ENCODE results near the gene CFL1.
A peak's percentile ranks its signal among the peaks of the same experiment; 100 is the strongest.

The CFL1 gene

DNA sequence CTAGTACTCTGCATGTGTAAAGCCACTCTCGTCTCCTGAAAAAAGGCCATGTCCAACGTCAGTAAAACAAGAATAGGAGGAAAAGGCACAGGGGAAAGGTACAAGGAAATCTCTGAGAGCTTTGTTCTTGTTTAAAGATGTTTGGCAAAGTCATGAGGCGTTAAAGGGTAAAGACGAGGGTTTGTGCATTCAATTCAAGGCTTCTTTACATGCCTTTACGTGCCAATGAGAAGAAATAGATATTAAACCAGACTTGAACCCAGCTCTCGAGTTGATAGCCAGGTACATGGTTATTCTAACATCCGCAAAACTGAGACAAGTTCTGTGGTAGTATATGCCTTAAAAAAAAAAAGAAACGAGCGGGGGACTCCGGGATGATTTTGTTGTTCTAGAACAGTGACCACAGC is 704 bp upstream of the CFL1 start:
- Histone ChIP-seq H3K27me3 (ENCODE audit: control insufficient read depth, low read length) (no peaks in the 10 kb centered on the region), H3K4me2 (ENCODE audit: low read length) (peak overlapping the region; percentile 93), H3K9me3 (ENCODE audit: control insufficient read depth, insufficient read depth, low read length) (no peaks in the 10 kb centered on the region), H3K9me2 (replicated peaks; ENCODE audit: control insufficient read depth, low read length) (no peaks in the 10 kb centered on the region), H3K27ac (ENCODE audit: low read depth, low read length) (peak overlapping the region; percentile 83), H3K36me3 (ENCODE audit: control insufficient read depth, low read length) (peaks cover 69% of the 10 kb centered on the region), H3K79me2 (ENCODE audit: control insufficient read depth, low read length) (peaks cover 60% of the 10 kb centered on the region), H3K4me3 (ENCODE audit: low read length) (peak overlapping the region; percentile 88), H3K4me1 (ENCODE audit: control insufficient read depth, low read length) (peaks cover 28% of the 10 kb centered on the region), H4K20me1 (ENCODE audit: control insufficient read depth, insufficient read depth, low read depth, low read length) (peaks cover 20% of the 10 kb centered on the region), H3F3A (ENCODE audit: control insufficient read depth, insufficient read depth) (peaks cover 19% of the 10 kb centered on the region)
- TF ChIP-seq, protein P1, sequence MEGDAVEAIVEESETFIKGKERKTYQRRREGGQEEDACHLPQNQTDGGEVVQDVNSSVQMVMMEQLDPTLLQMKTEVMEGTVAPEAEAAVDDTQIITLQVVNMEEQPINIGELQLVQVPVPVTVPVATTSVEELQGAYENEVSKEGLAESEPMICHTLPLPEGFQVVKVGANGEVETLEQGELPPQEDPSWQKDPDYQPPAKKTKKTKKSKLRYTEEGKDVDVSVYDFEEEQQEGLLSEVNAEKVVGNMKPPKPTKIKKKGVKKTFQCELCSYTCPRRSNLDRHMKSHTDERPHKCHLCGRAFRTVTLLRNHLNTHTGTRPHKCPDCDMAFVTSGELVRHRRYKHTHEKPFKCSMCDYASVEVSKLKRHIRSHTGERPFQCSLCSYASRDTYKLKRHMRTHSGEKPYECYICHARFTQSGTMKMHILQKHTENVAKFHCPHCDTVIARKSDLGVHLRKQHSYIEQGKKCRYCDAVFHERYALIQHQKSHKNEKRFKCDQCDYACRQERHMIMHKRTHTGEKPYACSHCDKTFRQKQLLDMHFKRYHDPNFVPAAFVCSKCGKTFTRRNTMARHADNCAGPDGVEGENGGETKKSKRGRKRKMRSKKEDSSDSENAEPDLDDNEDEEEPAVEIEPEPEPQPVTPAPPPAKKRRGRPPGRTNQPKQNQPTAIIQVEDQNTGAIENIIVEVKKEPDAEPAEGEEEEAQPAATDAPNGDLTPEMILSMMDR (IDR thresholded peaks at IDR 0.05; ENCODE audit: low read depth, low read length, poor library complexity, severe bottlenecking) = no peak
- no peak for TF ChIP-seq EZH2phosphoT487 (IDR thresholded peaks at IDR 0.05; ENCODE audit: borderline replicate concordance, low read length)

DNA sequence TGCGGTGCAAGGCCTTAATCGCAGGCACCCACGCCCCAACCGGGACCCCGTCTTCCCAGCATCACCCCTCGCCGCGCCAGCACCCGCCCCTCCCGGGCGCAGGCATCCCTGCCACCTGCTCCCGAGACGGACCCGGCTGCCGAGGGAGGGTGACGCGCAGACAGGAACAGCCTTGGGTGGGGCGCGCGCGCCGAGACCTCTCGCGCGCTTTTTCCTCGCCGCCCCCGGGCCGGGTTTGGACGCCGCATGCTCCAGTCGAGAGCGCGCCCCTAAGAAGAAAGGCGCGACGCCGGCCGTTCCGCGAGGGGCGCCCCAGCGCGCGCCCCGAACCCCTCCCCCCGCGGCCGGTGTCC is 504 bp downstream of the CFL1 start:
- Histone ChIP-seq H3K27me3 (ENCODE audit: control insufficient read depth, low read length) (no peaks in the 10 kb centered on the region), H4K20me1 (ENCODE audit: control insufficient read depth, insufficient read depth, low read depth, low read length) (peaks cover 20% of the 10 kb centered on the region), H3K9me2 (replicated peaks; ENCODE audit: control insufficient read depth, low read length) (no peaks in the 10 kb centered on the region), H3K36me3 (ENCODE audit: control insufficient read depth, low read length) (peaks cover 69% of the 10 kb centered on the region), H3K4me2 (ENCODE audit: low read length) (peak overlapping the region; percentile 80), H3F3A (ENCODE audit: control insufficient read depth, insufficient read depth) (peaks cover 26% of the 10 kb centered on the region), H3K27ac (ENCODE audit: low read depth, low read length) (peak overlapping the region; percentile 83), H3K4me1 (ENCODE audit: control insufficient read depth, low read length) (peaks cover 28% of the 10 kb centered on the region), H3K79me2 (ENCODE audit: control insufficient read depth, low read length) (peaks cover 56% of the 10 kb centered on the region), H3K9me3 (ENCODE audit: control insufficient read depth, insufficient read depth, low read length) (no peaks in the 10 kb centered on the region), H3K4me3 (ENCODE audit: low read length) (peak overlapping the region; percentile 88)
- TF ChIP-seq, protein P1 (IDR thresholded peaks at IDR 0.05; ENCODE audit: low read depth, low read length, poor library complexity, severe bottlenecking) = no peak
- no peak for TF ChIP-seq EZH2phosphoT487 (IDR thresholded peaks at IDR 0.05; ENCODE audit: borderline replicate concordance, low read length)

DNA sequence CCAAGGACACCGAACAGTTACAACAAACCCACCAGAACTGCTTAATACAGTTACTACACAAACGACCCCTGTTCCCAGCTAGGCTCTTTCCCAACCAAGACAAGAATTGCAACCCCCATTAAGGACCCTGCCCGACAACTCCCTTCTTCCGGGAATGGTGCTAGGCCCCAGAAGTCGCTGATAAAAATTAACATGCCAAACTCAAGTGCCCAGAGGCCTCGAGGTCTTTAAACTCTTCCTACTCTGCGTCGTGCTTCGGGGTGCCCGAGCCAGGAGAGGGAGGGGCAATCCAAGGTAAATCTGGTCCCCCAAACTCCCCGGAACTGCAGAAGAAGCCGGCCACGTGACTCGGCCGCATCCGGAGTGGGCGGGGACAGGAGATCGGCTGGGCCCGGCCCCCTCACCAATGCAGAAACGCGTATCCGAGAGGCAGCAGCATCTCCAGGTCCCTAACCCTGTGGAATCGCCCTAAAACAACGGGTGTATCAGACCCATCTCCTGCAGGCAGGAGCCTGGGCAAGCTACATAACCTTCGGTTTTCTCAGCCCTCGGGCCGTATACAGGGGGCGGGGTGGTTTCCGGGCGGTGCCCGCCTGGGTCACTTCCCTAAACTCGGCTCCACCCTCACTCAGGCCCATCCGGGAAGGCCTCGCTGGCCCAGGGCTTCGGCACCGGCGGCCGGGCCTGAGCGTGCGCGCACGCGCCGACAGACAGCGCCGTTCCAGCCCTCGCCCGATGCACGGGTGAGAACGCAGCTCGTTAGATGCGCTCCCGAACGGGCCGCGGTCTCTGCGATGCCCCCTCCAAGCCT is 1.1 kb downstream of the CFL1 start:
- peaks cover 50% of the 10 kb centered on the region for H3K79me2 ChIP-seq (ENCODE audit: control insufficient read depth, low read length)
- peak overlapping the region; percentile 80 for H3K4me2 ChIP-seq (ENCODE audit: low read length)
- peaks cover 69% of the 10 kb centered on the region for H3K36me3 ChIP-seq (ENCODE audit: control insufficient read depth, low read length)
- peaks cover 26% of the 10 kb centered on the region for H3F3A ChIP-seq (ENCODE audit: control insufficient read depth, insufficient read depth)
- H3K9me2 ChIP-seq (replicated peaks; ENCODE audit: control insufficient read depth, low read length) = no peaks in the 10 kb centered on the region
- H3K27me3 ChIP-seq (ENCODE audit: control insufficient read depth, low read length) = no peaks in the 10 kb centered on the region
- peak overlapping the region; percentile 88 for H3K4me3 ChIP-seq (ENCODE audit: low read length)
- H4K20me1 ChIP-seq (ENCODE audit: control insufficient read depth, insufficient read depth, low read depth, low read length) = peaks cover 20% of the 10 kb centered on the region
- peak overlapping the region; percentile 83 for H3K27ac ChIP-seq (ENCODE audit: low read depth, low read length)
- H3K9me3 ChIP-seq (ENCODE audit: control insufficient read depth, insufficient read depth, low read length) = no peaks in the 10 kb centered on the region
- TF ChIP-seq EZH2phosphoT487 (IDR thresholded peaks at IDR 0.05; ENCODE audit: borderline replicate concordance, low read length) = no peak
- TF ChIP-seq, protein P1 (IDR thresholded peaks at IDR 0.05; ENCODE audit: low read depth, low read length, poor library complexity, severe bottlenecking) = no peak
- H3K4me1 ChIP-seq (ENCODE audit: control insufficient read depth, low read length) = peaks cover 25% of the 10 kb centered on the region
